ENCODE data around the gene ELFN2.

DNA sequence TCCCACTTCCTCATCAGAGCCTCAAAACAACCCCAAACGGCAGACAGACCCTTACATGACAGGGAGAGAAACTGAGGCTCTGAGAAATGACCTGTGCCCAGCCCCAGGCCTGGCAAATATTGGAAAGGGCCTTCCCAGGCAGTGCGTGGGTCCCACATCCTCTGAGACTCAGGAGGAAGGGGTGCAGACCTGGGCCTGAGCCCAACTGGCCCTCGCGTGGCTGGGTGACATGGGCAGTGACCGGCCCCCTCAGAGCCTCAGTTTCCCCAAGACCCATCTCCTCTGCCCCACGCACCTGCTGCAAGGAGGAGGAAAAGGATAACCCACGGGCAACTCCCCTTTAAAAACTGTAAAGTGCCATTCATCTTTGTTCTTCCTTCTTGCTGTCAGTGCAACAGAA lies 35.6 kb downstream of the ELFN2 start:
- TF ChIP-seq, protein P1, sequence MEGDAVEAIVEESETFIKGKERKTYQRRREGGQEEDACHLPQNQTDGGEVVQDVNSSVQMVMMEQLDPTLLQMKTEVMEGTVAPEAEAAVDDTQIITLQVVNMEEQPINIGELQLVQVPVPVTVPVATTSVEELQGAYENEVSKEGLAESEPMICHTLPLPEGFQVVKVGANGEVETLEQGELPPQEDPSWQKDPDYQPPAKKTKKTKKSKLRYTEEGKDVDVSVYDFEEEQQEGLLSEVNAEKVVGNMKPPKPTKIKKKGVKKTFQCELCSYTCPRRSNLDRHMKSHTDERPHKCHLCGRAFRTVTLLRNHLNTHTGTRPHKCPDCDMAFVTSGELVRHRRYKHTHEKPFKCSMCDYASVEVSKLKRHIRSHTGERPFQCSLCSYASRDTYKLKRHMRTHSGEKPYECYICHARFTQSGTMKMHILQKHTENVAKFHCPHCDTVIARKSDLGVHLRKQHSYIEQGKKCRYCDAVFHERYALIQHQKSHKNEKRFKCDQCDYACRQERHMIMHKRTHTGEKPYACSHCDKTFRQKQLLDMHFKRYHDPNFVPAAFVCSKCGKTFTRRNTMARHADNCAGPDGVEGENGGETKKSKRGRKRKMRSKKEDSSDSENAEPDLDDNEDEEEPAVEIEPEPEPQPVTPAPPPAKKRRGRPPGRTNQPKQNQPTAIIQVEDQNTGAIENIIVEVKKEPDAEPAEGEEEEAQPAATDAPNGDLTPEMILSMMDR (IDR thresholded peaks at IDR 0.05; ENCODE audit: poor library complexity), result no peak
- no peak for TF ChIP-seq EZH2 (IDR thresholded peaks at IDR 0.05; ENCODE audit: borderline replicate concordance)
